Activated T-cell treated with anti-CD3 and anti-CD28 coated beads, Interleukin-2, amount 50 U/mL, for 1 hour (primary cell): Measurements from ENCODE around the gene ASB5.

Experiments used
- DNase-seq: peaks from one replicate; pipeline ENCODE4 v3.0.0-alpha.2; 2020

ASB5 gene

DNA sequence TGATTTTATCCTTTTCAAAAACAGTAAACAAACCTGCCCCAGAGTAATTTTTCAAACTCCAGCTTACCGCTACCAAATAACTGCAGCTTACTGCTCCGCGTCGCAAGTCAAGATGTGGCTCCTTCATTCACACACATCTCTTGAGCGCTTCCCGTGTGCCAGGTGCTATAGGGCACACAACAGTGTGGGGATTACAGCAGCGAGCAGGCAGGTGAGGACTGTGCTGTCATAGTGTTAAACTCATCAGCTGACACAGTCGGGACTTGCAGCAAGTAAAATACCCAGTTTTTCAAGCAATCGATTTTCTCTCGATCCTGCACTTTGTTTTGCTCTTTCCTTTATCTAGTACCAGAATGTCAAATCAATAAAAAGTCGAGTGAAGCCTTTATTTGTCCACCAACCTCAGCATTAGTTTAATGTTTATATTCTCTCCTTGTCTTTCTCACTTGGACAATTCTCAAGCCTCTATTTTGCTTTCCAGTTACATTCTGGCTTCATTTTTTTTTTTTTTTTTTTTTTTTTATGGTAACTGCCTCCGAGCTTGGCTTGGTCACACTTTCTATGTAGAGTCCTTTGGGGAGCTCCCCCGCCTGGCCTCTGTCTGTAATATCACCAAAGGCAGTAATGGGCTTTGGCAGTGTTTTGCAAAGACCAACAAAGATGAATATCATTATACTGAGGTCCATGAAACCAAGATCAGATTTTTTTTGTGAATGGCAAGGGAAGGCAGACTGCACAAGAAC lies 8.3 kb upstream of the ASB5 start:
- no peak for DNase-seq

DNA sequence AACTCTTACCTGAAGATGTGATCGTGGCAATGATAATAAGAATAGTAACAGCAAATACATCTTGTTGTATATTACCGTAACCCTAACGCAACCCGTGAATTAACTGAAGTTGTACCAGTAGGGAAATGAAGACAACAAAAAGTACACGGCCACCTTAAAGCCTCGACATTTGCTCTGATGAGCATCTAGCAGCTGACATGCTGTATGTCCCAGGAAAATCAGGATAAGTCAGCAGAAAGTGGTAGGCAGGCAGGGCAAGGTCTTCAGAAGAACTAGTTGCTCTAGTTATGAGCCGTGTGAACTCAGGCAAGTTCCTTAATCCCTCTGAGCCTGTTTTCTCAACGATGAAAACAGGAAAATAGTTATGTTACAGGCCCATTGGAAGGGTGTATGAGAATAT lies 7.7 kb upstream of the ASB5 start:
- DNase-seq: no peak

- DNase-seq: no peak
Measured at GRCh38 chr4:176274441-176274840, 5.4 kb upstream of the ASB5 start.

DNA sequence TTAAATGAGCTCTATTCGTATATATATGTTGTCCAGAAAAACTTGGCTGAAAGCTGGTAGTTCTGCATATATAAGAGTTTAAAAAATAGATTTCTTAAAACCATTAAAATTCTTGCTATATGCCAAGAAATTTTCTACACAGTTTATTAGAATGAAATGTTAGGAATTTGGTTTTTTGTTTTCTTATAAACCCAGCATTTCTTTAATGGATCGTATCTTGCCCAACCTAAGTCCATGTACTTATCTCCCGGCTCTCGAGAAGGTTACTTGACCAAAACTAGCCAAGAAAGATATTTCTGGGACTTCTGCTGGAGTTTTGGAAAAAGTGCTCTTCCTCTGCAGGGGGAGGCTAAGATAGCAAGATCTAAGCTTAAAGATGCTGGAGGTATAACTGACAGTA lies 4.7 kb upstream of the ASB5 start:
- no peak for DNase-seq

DNA sequence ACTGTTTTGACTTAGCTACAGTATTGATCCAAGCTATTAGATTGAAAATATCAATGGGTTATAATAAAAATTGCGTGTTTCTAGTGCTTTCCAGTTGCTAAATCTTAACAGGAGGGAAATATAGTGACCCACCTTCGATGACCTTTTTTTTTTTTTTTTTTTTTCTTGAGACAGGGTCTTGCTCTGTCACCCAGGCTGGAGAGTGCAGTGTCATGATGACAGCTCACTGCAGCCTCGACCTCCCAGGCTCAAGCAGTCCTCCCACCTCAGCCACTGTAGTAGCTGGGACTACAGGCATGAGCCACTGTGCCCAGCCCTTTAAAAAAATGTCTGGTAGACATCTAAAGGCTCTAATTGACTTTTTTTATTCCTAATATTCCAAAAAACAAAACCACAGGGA lies 3.8 kb upstream of the ASB5 start:
- DNase-seq: no peak

DNA sequence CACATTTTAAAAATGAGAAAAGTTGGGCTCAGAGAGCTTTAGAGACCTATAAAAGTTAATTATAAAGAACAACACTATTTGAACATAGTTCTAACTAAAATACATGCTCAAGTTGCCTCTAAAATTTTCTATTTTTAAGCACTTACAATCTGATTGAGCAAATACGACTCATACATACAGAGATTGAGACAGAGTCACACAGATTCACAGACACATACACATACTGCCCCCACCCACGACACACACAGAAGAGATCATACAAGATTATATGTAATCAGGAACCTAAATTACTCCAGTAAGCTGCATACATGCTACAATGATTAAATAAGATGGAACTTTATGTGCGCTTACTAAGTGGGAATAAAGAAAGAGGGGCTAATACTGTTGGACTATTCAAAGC lies 2.7 kb upstream of the ASB5 start:
- no peak for DNase-seq

GRCh38 chr4:176270669-176271068 lies 1.6 kb upstream of the ASB5 start:
- DNase-seq: no peak

GRCh38 chr4:176266026-176266425 lies 3.0 kb downstream of the ASB5 start:
- DNase-seq: no peak

DNA sequence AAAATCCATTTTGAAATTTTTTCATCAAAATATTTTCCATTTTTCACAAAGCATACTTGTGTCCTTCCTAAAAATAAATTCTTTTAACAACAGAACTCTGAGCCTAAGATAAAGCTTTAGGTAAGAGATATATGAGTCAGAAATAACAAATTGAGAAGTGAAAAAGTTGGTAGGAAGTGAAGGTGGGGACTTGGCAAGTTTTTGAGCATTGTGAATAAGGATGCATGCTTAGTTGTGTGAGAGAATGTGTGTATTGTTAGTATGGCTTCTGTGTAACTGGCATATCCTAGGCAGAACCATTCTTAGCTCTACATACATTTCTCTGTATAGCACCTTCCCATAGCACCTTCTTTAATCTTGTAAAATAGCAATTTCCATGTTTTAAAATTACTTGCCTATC lies 6.8 kb downstream of the ASB5 start:
- no peak for DNase-seq

DNA sequence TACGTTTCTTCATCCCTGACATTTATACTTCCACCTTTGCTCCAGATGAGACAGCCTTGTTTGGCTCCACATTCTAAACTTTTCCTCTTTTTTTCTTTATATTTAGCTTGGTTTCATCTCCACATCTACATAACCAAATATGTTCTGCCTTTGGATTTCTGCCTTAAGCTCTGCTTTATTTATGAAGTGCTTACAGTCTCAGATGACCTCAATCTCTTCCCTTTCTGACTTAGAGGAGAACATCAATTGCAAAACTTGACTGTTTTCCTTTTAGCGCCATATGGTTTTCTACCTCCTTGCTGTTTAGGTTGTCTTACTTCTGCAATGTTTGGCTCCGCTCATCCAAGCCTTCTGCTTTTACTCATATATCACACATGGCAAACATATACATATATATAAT lies 7.5 kb downstream of the ASB5 start:
- no peak for DNase-seq

DNA sequence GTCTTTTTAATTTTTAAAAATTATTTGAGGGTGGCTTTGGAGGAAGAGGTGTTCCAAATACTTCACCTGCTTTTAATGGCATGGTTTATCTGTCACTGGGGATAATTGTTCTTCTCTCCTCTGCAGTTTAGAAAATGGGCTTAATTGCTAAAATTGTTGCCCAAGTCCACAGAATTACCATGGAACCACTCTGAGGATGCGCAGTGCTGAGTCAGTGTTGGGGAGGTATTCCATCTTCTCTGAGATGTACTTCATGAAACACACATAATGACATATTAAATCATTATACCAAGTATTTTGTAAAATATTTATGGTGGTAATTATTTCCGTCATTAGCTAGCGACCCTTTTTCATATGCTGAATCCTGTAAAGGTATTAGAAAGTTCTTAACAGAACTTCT lies 8.0 kb downstream of the ASB5 start:
- no peak for DNase-seq

GRCh38 chr4:176259330-176260090 lies 9.5 kb downstream of the ASB5 start:
- no peak for DNase-seq

DNA sequence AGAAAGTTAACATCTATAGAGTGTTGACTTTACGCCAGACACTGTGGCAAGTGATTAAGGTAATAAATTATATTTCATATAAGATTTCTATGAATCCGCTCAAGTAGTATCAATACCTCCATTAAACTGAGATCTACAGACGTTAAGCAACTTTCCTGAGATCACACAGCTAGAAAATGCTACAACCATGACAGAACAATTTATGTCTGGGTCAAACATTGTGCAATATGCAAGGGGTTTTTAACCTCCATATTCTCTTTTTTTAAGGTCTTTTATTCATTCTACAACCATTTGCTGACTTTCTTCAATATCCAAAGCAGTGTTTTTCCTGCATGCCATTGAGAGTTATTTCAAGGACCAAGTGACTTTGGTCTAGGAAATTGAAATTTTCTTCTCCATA lies 10.9 kb downstream of the ASB5 start:
- no peak for DNase-seq

DNA sequence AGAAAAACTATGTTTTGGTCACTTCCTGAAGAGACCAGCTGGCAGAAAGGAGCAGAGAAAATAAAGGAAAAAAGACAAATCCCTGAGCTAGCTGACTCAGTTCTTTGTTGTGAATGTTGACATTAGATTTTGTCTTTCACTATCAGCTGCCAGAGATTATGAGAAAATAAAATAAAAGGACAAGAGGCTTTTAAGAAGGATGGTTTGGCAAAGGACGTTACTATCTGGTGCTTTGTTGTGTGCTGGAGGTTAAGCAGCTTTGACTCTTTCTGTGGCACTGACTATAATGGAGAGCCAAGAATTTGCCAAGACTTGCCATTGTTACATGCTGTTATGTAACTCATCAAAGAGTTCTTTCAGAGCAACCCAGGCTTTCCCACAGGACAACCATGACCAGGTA lies 12.1 kb downstream of the ASB5 start:
- no peak for DNase-seq

- DNase-seq: no peak
Measured at GRCh38 chr4:176242764-176243347, 26.2 kb downstream of the ASB5 start.

GRCh38 chr4:176241703-176242102 lies 27.3 kb downstream of the ASB5 start:
- no peak for DNase-seq

GRCh38 chr4:176238826-176239225 lies 30.2 kb downstream of the ASB5 start:
- DNase-seq: no peak

DNA sequence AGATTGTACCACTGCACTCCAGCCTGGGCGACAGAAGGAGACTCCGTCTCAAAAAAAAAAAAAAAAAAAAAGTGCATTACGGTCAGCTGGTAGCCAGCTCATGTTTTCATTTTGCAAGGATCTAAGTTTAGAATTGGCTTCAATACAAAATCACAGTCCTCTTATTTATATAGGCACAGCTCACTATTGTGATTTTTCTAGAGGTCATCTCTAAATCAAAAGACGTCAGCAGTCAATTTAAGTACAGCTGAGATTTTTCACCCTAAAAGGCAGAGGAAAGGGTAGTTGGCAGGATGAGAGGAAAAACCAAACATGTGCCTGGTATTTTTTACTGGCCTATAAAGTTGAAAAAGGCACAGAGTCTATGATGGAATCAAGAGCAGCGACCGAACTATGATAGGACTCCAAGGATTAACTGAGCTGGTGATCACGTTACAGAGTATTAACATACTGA lies 30.8 kb downstream of the ASB5 start:
- no peak for DNase-seq

- no peak for DNase-seq
Measured at GRCh38 chr4:176236946-176237345, 32.1 kb downstream of the ASB5 start.

GRCh38 chr4:176230836-176231235 lies 38.2 kb downstream of the ASB5 start:
- no peak for DNase-seq

DNA sequence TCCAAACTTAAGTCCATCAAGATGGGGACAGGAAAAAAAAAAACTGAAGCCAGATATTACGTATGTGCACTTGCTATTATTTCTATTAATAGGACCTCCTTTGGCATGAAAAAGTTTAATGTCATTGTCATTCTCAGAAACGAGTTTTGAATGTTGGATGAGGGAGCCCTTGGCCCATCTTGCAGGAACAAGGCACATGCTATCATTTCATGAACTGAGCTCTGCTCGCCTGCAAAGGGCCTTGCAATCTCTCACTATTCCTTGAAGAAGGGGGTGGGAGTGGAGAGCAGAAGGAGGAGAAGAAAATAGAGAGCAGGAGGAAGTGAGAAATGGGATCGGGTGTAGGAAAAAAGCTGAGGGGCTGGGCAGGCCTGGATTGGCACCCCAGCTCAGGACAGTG lies 39.4 kb downstream of the ASB5 start:
- no peak for DNase-seq

- no peak for DNase-seq
Measured at GRCh38 chr4:176226736-176227135, 42.3 kb downstream of the ASB5 start.

GRCh38 chr4:176223561-176223960 lies 45.5 kb downstream of the ASB5 start:
- DNase-seq: no peak

DNA sequence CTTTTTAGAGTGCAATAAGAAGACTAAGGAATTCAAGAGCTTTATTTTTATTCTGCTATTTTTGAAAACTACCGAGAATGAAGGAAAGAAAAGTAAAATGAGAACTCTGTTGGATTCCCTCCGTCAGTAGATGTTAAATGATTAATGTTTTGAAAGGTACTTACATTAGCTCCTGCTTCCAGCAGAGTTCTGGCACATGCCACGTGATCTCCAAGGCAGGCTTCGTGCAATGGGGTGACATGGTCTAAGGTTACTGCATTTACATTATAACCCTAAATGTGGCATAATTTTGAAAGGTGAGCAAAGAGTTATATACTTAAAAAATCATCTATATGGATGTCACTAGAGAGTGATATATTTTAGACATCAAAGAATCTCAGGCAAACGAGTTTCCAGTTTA lies 46.9 kb downstream of the ASB5 start:
- DNase-seq: no peak
